GM19328 (cell line): ENCODE results near the gene LHPP.

Experiments used
- ATAC-seq: cut with Tn5 transposase; IDR thresholded peaks from one replicate; pipeline ENCODE4 v1.9.1; 2021; ENCODE audit warnings: mild to moderate bottlenecking, moderate library complexity; ENCODE audit not compliant: unreplicated experiment

The LHPP gene

GRCh38 chr10:124651402-124651891 lies 189.8 kb downstream of the LHPP start:
- no peak for ATAC-seq

DNA sequence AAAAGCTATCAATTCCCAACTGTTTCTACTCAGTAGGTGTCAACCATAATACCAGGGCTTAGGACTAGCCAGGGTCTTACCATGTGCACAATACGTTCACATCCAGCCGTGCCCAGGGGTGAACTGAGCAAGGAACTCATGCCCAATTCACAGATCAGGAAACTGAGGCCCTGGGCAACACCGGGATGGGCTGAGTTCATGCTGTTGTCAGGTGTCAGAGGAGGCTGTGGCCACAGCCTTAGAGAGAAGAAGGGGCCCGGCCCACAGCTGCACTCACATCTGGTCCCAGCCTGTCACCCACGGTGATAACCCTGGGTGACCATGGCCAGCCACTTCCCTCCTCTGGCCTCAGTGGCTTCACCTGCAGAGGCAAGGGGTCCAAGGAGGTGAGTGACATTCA lies 190.6 kb downstream of the LHPP start:
- ATAC-seq: no peak

- ATAC-seq: no peak
Observed at GRCh38 chr10:124652701-124653100, 191.1 kb downstream of the LHPP start.

DNA sequence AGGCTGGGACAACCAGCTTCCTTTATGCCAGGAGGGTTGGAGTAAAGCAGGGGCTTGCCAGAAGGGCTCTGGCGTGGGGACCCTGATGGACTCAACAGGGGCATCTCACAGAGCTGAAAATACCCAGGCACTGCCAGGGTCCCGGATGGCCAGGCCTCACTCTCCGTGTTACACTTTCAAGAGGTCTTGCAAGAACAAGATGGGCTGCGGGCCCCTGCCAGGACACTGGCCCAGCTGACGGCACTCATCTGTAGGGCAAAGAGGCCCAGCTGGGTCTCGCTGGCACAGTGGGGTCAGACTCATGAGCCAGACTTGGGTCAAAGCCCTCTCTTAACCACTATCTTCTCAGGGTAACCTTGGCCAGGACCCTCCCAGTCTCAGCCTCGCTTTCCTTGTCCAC lies 191.7 kb downstream of the LHPP start:
- ATAC-seq: no peak

- ATAC-seq: no peak
Observed at GRCh38 chr10:124653811-124654651, 192.4 kb downstream of the LHPP start.

GRCh38 chr10:124654686-124655085 lies 193.1 kb downstream of the LHPP start:
- no peak for ATAC-seq

- no peak for ATAC-seq
Observed at GRCh38 chr10:124655191-124656112, 193.8 kb downstream of the LHPP start.

DNA sequence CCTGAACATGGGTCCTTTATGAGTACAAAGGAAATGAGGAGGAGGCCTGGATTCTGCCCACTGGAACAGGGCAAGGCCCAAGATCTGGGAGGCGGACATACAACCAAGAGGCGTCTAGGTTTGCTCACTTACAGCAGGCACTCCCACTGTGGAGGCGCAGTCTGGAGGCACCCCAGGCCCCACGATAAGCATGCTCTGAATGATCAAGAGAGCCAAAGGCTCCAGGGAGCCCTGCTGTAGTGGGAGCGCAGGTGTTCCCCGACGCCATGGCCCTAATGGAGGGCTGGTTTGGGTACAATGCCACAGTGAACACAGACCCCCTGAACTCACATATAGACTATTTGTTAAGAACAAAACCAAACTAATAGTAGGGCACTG lies 194.5 kb downstream of the LHPP start:
- no peak for ATAC-seq

- no peak for ATAC-seq
Observed at GRCh38 chr10:124656541-124656940, 194.9 kb downstream of the LHPP start.

DNA sequence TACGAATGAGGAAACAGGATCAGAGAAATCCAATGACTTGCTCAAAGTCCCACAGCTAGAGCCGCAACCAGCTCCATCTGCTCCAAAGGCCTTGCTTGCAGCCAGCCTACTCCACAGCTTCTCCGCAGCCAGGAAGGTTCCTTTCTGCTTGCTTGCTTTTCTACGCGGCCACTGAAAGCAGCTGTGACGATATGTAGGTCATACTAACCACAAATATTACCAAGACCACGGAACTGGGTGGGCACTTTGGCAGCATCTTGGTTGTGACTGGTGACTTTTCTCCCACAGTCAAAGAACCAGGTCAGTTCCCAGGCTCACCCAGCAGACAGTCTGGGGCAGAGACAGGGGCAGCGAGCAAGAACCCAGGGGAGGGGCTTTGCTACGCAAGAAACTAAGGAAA lies 196.2 kb downstream of the LHPP start:
- ATAC-seq: no peak

DNA sequence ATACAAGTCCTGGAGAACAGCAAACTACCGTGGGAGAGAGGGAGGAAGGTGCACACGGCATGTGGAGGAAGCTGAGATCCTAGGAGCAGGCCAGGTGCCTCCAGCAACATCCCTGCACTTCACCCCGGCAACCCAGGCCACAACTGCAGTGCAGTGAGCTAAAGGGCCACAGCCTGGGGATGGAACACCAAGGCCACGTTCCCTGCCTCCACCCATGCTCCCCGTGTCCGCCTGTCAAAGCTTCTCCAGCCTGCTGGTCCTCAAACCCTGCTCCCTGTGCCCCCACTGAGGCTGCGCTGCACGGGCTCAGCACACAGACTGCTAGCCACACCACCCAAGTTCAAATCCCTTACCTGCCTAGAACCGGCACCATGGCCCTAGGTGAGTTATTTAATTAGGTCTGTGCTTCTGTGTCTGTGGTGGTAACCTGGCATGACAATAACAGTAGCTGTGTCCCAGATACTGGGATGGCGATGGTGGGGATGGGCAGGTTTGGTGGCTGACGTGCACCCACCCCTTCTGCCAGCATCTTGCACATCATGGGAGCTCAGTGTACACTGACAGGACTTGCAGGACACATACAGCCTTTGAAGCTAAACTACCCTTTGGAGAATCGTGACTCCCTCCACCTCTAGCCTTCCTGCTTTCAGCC lies 197.1 kb downstream of the LHPP start:
- ATAC-seq: no peak

DNA sequence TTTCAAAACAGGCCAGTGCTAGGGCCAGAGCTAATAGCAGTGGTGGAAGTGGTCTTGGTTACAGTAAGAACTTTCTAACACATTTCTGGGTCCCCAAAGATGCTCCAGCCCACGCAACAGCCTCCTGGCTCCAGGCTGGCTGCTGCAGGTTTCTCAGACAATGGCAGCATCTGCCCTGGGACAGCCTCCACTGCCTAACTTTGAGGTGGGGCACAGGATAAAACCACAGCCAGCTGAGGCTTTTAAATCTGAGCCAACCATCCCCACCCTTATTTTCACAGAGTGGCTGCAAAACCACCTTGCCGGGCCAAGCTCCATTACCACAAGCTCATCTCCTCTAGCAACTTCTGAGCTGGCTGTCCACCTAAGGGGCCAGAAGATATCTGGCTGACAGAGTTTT lies 197.8 kb downstream of the LHPP start:
- no peak for ATAC-seq

- ATAC-seq: no peak
Observed at GRCh38 chr10:124660404-124661125, 198.9 kb downstream of the LHPP start.

- ATAC-seq: no peak
Observed at GRCh38 chr10:124661660-124662180, 200.1 kb downstream of the LHPP start.

DNA sequence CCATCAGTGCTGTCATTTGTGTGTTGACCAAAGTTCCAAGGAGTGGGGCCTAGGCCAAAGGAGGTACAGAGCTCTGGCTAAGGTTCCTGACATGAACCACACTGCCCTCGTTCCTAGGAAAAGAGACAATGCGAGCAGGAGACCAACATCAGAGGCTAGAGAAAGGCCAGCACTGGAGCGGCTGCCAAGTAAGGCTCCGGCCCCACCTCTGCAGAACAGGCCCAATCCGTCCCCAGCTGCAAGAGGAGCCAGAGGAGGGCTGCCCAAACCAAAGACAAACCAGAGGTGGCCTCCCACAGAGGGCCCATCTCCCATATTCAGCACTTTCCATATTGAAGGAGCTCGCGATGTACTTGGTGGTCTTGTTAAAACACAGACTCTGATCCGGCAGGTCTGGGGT lies 201.6 kb downstream of the LHPP start:
- no peak for ATAC-seq
